ENCODE measurements around the gene TMEM243. TPM values are rescaled to one million over a fixed set of nuclear protein-coding genes. Genes with fewer than 3 reads are reported as not detected.

The TMEM243 gene
- total and polyA plus RNA-seq, 8 donors = 13.4 to 23.1 (median 15.2) TPM

DNA sequence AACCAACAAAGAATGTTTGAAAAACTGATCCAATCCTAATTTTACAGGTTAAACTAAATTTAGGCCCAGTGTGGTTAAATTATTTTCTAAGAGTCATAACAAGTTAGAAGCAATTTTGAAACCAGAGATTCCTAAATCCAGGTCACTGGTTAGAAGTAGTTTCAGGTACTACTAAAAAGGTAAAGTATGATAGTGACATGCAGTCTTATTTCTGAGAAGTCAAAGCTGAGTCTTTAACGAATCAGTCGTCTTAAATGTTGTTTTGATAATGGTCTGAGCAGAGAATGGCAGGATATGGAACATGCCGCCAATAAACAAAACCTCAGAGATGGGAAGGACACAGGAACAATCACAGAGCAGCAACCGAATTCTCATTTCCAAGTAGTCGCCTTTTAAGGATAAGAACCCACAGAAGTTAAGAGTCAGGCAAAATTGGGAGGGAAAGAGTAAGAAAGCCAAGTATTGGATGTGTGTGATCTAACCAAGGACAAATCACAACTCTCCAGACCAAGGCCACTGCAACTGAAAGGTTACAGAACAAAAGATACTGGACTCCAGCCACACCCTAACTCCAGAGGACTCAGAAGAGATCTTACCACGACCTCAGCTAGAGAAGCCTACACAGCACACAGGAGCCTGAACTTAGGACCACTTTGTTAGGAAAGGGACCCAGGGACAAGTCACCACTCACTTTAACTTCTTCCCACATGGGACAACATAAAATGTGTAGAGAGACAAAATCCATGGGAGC, 19.7 kb downstream of the TMEM243 start:
- Histone ChIP-seq H3K27me3 (no peaks in the 10 kb centered on the region), H3K9me3 (no peaks in the 10 kb centered on the region), H3K4me3 (no peak overlapping the region), H3K4me1 (peaks cover 0 to 7% (median 4%) of the 10 kb centered on the region in 3 donors), H3K36me3 (peaks cover 0 to 20% (median 7%) of the 10 kb centered on the region in 3 donors), H3K27ac (no peak overlapping the region)
- TF ChIP-seq, protein P1, sequence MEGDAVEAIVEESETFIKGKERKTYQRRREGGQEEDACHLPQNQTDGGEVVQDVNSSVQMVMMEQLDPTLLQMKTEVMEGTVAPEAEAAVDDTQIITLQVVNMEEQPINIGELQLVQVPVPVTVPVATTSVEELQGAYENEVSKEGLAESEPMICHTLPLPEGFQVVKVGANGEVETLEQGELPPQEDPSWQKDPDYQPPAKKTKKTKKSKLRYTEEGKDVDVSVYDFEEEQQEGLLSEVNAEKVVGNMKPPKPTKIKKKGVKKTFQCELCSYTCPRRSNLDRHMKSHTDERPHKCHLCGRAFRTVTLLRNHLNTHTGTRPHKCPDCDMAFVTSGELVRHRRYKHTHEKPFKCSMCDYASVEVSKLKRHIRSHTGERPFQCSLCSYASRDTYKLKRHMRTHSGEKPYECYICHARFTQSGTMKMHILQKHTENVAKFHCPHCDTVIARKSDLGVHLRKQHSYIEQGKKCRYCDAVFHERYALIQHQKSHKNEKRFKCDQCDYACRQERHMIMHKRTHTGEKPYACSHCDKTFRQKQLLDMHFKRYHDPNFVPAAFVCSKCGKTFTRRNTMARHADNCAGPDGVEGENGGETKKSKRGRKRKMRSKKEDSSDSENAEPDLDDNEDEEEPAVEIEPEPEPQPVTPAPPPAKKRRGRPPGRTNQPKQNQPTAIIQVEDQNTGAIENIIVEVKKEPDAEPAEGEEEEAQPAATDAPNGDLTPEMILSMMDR (IDR thresholded peaks at IDR 0.05) = no peak
- intact Hi-C loops (cut with DNase I) = no loop called here
- 84% methylated on average over 6 of the region's 6 CpGs for WGBS, 2 donors
- ATAC-seq (peak in 2 of 4 donors; percentile 26 to 54), FAIRE-seq (no peak), DNase-seq (no peak)

DNA sequence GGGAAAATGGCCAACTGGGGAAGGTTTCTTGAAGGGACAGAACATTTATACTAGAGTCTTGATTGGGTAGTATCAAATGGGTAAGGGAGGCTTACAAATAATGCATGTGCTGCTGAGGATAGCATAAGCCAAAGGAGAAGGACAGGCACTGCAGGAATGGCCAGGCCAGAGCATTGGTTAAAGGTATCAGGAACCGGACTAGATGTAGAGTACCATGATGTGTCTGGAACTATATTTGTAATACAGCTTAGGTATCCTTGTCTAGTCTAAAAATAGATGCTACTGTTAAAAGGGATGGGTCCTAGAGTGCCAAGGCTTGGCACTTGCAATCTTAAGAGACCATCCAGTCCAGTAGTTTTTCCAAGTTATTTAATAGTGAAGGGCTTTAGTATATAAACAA, 20.3 kb downstream of the TMEM243 start:
- intact Hi-C loops (cut with DNase I) = no loop called here
- TF ChIP-seq, protein P1 (IDR thresholded peaks at IDR 0.05) = no peak
- ATAC-seq = no peak
- WGBS, 2 donors = 100% methylated on average over 1 of the region's 1 CpG
- Histone ChIP-seq H3K9me3 (no peaks in the 10 kb centered on the region), H3K27me3 (no peaks in the 10 kb centered on the region), H3K4me1 (peaks cover 0 to 7% (median 4%) of the 10 kb centered on the region in 3 donors), H3K4me3 (no peak overlapping the region), H3K27ac (no peak overlapping the region), H3K36me3 (peaks cover 0 to 26% (median 7%) of the 10 kb centered on the region in 3 donors)
- no peak for FAIRE-seq
- DNase-seq = no peak

DNA sequence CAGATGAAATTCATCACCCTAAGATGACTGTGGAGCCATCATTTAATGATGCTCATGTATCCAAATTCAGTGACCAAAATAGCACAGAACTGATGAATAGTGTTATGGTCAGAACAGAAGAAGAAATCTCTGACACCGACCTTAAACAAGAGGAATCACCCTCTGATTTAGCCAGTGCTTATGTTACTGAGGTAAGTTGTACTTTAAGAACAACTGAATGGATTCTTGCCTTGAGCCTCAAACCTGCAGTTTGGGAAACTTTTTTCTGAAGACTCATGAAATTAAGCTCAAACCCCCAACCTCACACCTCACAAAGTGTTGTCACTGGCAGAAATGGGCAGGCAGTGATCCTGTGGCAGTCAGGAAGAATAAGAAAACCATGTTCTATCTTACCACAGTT, 25.6 kb downstream of the TMEM243 start:
- TF ChIP-seq, protein P1 (IDR thresholded peaks at IDR 0.05) = no peak
- DNase-seq (no peak), FAIRE-seq (no peak), ATAC-seq (no peak)
- Histone ChIP-seq H3K4me1 (no peaks in the 10 kb centered on the region), H3K27ac (no peak overlapping the region), H3K36me3 (peaks cover 0 to 65% (median 12%) of the 10 kb centered on the region in 3 donors), H3K4me3 (no peak overlapping the region), H3K27me3 (no peaks in the 10 kb centered on the region), H3K9me3 (no peaks in the 10 kb centered on the region)
- intact Hi-C loops (cut with DNase I) = no loop called here
- WGBS, 2 donors = 75 to 92% methylated on average over 1 of the region's 1 CpG

DNA sequence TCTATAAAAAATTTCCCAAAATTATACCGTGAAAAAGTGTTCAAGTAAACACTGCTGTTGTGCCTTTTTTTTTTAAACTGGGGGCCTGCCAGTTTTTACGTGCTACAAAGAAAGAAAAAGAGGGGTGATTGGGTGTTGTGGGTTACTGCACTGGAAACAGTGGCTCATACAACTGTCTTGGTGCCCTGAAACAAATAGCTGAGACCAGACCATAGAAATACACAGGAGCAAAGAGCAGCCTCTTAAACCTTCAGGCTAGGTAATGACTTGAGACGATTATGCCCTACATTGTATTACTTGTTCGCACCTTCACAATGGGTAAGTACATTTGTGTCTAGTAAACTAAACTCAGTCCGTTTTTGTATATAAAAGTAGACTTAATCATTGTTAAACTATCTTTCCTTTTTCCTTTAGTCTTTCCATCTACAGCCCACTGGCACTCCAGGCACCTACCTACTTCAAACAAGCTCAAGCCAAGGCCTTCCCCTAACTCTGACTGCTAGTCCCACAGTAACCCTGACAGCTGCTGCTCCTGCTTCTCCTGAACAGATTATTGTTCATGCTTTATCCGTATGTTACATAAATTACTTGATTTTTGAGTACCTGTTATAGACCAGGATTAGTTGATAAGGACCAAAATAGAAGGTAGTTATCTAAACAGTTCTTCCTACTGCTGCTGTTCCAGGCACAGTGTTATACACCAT, 26.6 kb downstream of the TMEM243 start:
- FAIRE-seq (no peak), ATAC-seq (no peak), DNase-seq (no peak)
- intact Hi-C loops (cut with DNase I) = no loop called here
- TF ChIP-seq, protein P1 (IDR thresholded peaks at IDR 0.05) = no peak
- H3K4me3 ChIP-seq = no peak overlapping the region
- no peaks in the 10 kb centered on the region for H3K9me3 ChIP-seq
- no peaks in the 10 kb centered on the region for H3K27me3 ChIP-seq
- no peaks in the 10 kb centered on the region for H3K4me1 ChIP-seq
- WGBS, 2 donors = 67 to 69% methylated on average over 6 of the region's 6 CpGs
- peaks cover 0 to 65% (median 12%) of the 10 kb centered on the region in 3 donors for H3K36me3 ChIP-seq
- no peak overlapping the region for H3K27ac ChIP-seq

DNA sequence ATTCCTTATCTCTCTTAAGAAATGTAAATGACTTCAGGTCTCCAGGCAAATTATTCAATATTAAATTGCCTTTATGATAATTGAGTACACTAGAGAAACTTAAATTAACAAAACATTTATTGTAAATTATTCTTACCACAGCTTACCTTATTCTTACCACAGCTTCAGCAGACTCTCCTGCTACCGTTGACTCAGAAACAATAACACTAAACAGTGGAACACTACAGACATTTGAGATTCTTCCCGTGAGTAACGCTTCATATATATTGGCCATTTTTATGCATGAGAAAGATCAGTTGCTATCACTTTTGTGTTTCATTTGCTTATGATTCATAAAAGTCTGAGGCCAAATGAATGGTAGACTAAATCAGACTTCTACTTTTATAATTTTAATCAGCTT, 28.7 kb downstream of the TMEM243 start:
- H3K36me3 ChIP-seq = peaks cover 0 to 63% (median 5%) of the 10 kb centered on the region in 3 donors
- no peak overlapping the region for H3K4me3 ChIP-seq
- FAIRE-seq (no peak), ATAC-seq (no peak), DNase-seq (no peak)
- no peaks in the 10 kb centered on the region for H3K9me3 ChIP-seq
- H3K4me1 ChIP-seq = no peaks in the 10 kb centered on the region
- no peak overlapping the region for H3K27ac ChIP-seq
- TF ChIP-seq, protein P1 (IDR thresholded peaks at IDR 0.05) = no peak
- no peaks in the 10 kb centered on the region for H3K27me3 ChIP-seq
- intact Hi-C loops (cut with DNase I) = no loop called here
- WGBS, 2 donors = 88 to 89% methylated on average over 3 of the region's 3 CpGs
